CD4-positive, alpha-beta T cell treated with Interleukin-4 for 4 hours (primary cell): Measurements from ENCODE around the gene TM2D3.

Experiments used
- DNase-seq: peaks from one replicate; pipeline ENCODE4 v3.0.0-alpha.2; 2020

Gene TM2D3

DNA sequence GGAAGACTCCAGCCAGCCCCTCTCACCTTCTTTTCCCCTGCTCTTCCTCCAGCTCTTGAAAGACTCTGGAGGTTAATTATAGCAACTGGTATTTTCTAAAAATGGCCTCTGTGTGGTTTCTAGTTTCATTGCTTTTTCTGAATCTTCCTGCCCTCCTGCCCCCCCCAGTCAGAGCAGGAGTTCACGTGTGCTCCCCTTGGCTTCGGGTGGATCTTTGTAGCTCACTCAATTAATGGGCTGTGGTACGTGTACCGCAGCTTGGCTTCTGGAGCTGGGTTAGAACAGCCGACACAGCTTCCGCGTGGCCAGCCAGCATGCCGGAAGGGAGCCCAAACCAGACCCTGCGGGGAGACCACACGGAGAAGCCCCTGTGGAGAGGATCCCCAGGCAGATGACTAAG is 31.5 kb downstream of the TM2D3 start:
- DNase-seq: no peak

DNA sequence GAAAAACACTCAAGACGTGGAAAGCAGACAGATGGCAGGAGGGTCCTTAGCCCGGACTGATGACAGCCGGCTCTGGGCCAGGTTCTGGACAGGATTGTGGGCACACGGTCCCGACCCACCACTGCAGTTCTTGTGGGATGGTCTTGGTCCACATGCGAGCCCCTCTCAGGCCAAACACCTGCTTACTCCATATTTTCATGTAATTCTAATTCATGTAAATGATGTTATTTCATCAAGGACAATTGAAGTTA is 32.6 kb downstream of the TM2D3 start:
- DNase-seq: no peak

DNA sequence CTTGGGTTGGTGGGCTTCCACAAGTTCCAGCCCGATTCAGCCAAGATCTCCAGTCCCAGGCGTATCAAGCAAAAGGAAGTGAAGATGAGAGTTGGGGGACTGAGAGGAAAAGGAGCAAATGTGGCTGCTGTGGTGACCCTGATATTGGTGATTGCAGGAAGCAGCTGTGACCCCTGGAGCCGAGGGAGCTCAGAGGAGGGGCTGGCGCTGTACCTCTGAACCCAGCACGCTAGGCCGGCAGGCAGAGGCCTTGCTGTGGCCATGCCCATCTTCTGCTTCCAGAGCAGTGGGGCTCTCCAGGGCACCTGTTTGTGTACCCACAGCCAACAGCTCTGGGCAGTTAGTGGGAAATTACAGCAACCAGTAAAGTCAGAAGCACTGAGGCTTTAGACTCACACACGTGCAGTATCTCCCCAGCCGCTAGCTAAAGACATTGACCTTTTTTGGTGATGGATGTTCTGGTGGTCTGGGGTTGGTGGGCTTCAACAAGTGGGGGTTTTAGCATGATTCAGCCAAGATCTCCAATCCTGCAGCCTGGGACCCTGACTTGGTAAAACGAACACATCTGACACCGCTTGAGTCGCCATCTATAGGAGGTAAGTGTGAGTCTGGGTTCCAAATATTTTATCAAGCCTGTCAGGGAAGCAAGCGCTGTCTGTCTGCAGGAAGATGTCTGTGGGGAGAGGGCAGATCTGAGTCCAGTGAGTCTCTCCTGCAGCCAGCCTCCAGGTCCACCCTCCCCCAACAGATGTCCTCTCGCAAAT is 33.1 kb downstream of the TM2D3 start:
- DNase-seq: no peak

DNA sequence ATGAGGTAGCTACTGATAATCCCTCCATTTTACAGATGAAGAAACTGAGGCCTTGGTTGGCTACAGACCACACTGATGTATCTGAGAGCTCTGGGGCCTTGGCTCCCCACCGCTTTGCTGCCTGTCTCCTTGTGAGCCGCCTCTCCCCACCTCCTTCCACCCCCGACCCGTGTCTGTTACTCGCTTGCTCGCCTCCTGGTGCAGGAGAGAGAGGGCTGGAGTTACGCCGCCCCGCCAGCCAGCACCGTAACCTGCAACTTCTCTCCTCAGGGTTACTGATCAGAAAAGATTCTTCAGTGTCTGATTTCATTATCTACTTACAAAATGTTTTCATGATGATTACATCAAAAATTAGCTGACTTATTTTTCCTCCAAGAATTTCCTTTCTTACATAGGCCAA is 34.1 kb downstream of the TM2D3 start:
- DNase-seq: no peak

DNA sequence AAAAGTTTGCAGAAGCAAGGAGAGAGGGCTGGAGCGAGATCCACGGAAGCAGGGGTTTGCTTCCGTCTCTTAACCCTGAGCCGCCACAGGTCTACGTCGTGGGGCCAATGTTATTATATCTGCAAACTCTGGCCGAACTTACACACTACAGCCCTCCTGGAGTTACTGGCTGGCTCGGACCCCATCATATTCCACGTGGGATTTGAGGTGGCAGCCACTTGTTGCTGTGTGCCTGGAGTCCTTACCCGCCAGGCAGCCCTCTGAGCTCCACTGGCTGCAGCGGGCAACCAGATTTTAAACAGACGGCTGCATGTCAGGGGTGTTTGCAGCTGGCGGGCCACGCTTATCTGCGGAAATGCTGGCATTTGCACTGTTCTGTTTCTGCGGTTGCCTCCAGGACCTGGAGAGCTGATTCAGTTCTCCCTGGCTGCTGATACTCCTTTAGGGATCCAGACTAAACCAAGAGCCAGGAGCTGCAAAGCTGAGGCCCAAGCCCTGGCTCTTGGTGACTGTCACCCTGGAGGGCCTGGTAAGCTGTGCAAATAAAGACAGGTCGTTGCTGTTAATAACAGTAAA is 34.7 kb downstream of the TM2D3 start:
- DNase-seq: no peak

DNA sequence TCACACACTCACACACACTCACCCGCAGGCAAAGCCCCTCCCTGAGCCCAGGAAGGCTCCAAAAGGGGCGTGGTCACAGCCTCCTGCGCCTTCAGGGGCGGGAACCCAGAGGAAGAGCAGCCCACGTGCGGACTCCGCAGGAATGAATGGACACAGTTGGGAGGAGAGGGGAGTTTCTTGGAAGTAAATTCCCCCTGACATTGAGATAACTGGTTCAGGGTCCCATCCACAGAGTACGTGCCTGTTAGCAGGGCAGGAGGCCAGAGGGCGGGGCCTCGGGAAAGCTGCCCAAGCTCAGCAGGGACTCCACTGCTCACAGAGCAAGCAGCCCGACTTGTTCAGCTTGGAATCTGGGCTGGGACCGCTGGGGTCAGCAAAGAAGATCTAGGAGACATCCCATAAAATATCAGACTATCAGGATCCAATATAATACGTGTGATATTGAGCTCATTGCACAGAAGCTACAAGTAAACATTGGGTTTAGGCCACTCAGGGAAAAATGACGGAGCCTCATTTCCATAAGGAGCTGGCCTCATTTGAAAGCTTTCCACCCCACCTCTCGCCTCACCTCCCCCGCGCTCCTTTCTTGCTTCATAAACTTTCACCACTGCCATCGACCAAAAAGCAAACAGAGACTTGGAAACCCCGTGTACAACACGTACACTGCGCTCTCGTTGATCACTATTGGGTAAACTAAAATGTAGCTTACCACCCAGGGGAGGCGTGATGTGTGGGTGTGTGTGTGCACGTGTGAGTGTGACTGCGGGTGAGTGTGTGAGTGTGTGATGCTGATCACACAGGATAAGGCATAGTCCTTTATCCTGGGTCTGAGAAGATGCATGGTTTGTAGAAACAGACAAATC is 36.0 kb downstream of the TM2D3 start:
- DNase-seq: no peak

DNA sequence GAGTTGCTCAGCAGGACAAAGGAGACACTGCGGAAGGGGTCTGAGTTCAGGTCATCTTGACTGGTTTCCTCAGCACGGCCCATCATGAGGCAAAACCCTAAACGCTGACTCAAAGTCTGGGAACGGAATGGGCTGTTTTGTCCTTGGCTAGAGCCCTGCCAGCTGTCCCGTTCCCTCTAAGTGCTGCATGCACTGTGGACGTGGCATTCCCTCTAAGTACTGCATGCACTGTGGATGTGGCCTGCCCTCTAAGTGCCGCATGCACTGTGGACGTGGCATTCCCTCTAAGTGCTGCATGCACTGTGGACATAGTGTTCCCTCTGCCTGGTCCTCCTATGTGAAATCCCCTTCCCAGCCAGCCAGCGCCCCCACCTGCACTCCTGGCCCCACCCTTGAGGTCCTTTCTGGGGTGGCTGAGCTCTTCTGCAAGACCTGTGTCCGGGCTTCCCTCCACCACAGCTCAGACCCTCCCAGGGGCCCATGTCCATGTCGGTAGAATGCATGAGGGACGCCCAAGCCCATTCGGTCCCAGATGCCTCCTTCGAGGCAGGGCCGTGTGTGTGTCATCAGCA is 36.7 kb downstream of the TM2D3 start:
- DNase-seq: no peak

DNA sequence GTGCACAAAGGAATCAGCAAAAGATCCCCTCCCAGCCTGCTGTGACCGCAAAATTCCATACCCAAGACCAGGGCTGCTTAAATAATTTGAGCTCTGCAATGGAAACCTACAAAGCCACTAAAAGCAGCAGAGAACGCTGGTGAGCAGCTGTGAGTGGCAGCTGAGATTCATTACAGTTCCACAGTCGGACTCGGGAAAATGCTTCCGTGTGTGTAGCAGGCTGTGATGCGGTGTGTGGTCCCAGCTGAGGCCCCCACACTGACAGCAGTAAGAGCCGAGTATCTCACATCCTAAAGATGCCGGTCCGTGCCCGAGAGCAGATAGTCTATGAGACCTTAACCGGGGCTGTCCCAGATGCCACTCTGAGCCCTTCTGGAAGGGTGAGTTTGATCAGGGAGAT is 37.4 kb downstream of the TM2D3 start:
- DNase-seq: no peak

DNA sequence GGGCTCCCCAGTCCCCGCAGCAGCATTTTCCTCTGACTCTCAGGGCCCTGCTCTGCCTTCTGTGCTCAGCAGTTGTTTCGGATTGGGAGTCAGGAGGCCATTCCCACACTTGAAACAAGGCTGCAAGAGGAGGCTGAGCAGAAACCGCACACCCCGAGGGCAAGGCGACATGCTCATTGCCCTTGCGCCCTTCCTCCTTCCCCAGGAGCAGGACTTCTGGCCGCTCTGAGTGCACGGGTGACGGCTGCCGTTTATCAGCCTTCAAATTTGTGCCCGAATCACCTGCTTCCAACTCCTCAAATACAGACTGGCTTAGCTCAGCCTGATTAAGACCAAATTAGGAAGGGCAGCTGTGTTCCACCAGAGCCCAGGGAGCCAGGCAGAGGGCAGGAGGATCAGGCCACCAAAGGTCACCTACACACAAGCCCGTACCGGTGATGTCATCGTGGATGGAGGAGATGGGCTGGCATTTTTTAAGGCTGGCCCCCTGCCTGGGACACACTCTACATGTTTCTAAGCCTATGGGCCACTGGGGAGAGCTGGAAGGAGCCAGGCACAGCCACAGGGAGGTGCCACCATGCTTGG is 38.1 kb downstream of the TM2D3 start:
- no peak for DNase-seq

DNA sequence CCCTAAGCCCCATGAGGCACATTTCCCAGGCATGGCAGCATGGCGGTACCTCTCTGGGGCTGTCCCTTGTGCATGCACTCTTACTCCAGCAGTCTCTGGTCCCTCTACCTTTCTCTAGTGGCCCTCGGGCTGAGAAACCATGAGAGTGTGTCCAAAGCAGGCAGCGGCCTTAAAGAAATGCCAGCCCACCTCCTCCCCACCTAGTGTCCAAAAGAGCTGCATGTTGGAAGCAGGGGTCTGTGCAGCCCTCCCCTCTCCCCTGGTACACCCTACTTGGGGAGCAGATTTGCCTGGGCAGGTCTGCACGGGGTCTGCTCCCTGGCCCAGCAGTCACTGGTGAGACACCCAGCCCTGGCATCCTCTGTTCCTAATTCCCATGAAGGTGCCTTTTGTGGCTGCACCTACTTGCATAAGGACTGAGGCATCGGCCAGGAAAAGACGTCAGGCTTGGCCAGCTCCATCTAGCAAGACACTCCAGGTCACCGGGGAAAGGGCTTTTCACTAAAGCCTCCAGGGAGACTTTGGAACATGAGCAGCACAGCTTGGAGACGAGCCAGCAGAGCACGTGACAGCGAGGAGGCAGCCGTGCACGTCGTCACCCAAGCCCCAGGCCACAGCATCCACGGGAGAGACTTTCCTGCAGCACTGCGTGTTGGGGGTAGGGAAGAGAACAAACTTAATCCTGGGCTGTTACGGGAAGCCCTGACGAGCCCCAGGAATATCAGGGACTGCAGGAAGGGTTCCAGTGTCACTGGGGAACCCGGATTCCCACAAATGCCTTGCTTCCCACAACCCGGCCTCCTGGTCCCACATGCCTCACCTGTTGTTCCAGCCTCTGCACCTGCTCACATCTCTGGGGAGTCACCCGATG is 38.8 kb downstream of the TM2D3 start:
- no peak for DNase-seq

DNA sequence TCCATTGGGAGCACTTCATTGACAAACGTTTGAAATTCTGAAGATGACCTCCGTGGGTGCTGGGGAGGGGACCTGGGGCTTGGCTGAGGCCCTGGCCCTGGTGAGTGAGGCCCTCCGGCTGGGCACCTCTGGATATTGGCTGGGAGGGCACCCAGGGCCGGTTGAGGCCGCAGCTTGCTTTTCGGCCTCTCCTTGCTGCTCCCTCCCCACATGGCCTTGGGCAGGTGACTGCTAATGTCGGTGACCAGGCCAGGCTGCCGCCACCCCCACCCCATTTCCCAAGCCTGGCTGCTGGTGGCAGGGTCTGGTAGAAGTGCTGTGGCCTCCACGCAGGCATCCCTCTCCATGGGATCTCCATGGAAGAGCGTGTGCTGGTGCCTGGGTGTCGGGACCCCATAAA is 39.5 kb downstream of the TM2D3 start:
- DNase-seq: no peak

DNA sequence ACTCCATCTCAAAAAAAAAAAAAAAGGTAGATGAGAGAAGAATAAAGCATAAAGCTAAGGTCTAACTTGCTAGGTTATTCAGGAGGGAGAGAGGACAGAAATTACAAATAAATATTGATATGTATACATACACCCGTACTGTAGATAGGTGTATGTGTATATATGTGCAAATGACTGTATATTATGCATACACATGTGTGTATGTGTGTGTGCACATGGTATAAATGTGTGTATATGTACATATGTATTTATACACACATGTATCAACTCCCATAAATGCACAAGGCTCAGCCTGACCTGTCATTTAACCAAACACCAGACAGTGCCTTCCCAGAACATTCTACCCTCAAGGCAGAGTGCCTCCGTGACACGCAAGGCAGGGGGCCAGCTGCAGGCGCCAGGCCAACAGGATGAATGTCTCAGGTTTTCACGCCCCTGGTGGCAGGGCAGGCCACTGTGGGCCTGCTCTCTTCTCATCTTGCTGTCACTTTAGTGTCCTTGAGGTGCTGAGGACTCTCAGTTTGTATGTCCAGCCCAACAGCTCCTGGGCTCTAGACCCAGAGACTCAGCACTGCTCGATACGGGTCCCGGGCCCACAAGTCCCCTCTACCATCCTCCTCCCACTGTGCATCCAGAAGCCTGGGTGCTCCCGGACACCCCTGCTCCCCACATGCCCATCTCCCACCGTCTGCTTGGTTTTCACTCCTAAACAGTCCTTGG is 40.4 kb downstream of the TM2D3 start:
- DNase-seq: no peak

DNA sequence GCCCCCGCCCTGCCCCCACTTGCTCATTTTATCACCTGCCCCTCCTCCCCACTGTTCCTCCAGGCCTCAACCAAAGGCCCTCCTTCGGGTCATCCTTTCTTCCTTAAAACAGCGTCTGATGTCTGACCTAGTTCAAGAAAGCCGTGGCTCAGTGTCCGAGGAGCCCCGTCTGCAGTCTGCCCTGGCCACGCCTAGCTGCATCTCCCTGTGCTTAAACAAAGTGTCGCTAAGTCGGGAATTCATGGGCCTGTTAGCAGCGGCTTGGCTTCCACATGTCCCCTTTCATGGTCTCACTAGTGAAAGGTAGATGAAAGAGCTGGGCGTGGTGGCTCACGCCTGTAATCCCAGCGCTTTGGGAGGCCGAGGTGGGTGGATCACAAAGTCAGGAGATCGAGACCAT is 41.2 kb downstream of the TM2D3 start:
- no peak for DNase-seq

DNA sequence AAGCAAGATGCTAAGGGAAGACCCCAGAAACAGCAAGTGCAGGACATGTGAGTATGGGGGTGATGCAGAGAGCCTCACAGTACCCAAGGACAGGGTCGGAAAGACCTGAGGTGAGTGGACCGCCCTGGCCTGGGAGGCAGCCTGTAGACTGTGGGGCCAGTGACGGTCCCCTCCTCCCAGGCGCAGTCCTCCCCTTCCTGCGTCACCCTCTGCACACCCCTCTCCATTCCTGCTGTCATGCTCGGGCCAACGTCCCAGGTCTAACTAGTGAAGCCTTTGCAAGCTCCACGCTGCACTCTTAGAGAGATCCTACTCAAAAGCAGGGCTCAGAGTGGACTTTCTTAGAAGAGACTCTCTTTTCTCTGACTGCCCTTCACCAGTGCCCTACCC is 41.6 kb downstream of the TM2D3 start:
- DNase-seq: no peak

DNA sequence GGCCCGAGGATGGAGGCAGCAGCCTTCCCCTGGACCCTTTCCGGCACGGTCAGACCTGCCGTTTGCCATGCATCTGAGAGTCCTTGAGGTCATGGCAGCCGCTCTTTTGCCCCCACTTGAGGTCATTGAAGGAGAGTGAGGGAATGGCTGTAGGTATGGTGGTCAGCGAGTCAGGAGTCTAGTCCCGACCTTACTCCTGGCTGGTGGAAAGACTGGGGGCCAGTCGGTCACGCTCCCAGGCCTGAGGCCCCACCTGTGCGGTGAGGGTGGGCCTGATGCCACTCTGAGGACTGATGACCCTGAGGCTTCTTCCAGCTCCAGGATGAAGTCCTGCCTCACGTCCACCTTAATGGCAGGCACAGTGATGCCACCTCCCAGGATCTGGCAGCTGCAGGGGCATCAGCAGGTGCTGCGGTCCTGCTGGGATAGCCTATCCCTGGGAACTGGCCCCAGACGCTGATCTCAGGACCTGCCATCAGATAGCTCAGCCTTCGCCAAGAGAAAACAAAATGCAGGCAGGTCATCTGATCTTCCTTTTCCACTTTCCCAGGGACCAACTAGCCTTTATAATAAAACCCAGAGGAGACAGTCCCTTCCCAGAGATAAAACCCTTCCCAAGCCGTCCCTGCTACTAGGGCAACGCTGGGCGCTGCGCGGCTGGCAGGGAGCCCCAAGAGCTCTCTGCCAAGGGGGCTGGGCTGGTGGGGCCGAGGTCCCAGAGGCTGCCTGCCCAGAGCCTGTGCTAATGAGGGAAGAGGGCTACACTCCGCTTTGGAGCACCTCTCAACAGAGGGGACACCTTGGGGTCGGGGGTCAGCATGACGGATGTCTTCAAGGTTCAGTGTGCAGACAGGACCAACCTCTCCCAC is 42.2 kb downstream of the TM2D3 start:
- no peak for DNase-seq

DNA sequence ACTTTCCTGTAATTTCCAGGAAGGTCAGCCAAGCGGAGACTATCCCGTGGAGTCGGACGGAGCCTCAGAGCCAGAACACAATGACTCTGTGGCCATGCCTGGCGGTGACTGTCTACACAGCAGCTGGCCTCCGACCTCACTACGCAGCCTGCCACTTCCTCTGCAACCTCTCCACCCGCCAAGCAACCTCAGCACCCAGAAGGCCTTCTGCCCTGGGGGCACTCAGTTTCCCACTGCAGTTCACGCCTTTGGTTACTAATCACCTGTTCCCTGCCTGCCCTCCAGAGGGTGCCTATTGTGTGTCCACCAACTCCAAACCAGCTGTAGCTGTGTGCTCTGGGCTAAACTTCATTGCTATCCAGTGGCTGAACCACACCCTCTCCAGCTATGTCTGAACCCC is 44.0 kb downstream of the TM2D3 start:
- DNase-seq: no peak

DNA sequence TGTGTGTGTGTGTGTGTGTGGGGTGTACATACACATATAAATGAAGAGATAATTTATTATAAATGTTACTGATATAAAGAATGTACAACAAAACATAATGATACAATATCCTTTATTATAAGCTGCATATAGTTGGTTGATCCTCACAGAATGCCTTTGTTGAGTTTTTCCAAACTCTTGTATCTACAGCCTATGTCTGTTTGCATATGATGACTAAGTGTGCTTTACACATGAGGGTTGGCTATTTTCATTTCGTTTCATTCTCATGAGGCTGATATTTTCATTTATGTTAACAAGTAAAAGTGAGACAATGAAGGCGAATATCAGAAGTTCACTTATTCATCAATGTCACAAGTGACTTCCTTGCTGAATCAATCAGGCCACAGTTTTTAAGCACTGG is 45.1 kb downstream of the TM2D3 start:
- no peak for DNase-seq

DNA sequence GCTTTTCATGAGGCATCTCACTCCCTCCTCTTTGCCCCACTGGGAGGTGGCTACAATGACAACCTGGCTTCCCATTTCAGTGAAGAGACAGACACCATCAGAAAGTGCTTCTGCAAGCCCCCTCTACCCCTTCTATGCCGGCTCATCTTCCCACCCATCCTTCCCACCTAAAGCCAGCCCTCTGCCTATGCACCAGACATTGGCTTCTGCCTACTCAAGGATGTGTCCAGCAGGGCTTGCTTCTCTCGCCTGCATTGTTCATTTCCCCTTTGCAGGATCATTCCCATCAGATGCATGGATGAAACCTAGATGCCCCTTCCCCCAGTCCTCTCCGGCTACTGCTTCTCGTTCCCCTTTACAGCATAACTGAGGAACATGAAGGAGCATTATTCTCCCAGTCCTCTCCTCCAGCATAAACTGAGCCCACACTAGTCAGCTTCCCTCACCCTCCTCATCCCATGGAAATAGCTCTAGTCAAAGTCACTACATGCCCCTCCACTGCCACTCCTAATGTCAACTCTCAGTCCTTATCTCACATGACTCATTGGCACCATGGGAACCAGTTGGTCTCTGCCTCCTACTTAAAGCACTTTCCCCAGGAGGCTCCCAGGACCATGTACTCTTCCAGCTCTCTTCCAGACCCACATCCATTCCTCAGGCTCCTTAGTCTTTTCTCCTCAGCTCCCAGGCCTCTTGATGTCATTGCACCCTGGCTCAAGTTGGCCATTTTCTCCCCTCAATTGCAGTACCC is 47.9 kb downstream of the TM2D3 start:
- DNase-seq: no peak

DNA sequence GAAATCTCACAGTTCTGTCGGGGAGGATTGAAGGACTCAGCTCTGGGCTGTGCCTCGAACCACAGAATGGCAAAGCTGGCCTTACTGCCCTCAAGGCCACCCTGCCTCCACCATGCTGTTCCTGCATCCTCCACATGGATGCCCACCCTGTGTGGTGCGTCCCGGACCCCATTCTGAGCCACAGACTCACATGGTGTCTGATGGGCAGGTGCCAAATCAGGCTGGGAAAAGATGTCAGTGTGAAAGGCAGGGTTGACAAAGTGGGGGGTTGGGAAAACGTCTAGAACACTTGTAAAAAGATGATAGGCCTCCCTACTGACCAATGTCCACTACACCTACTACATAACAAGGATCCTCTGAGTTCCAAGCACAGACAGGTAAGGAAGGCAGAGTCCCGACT is 49.4 kb downstream of the TM2D3 start:
- no peak for DNase-seq

DNA sequence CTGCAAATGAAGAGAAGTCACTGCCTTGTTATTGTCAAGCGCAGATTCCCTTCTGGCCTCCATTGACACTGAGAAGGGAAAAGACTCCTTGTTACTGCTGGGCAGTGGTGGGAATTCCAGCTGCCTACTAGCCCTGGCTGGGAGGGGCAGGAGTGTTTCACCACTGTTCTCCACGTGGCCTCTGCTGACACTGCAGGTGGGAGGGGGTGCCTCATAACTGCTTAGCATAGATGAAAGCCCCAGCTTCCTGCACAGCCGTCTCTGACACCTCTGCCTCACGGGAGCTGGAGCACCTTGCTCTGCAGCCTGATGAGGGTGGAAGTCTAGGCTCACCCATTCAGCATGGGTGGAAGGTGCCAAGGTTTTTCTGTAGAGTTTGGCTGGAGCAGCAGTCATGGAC is 52.1 kb downstream of the TM2D3 start:
- no peak for DNase-seq
